Measurements from ENCODE around the gene GALNT18.

Gene GALNT18

GRCh38 chr11:11568651-11569229 is 53.1 kb downstream of the GALNT18 start:
- H3K27ac Mint-ChIP-seq = no peak overlapping the region
- peaks cover 9% of the 10 kb centered on the region for H3K4me1 Mint-ChIP-seq
- ATAC-seq (peak; percentile 60), DNase-seq (no peak)
- H3K27me3 Mint-ChIP-seq = no peaks in the 10 kb centered on the region
- no peaks in the 10 kb centered on the region for H3K9me3 Mint-ChIP-seq
- H3K4me3 Mint-ChIP-seq = no peak overlapping the region

GRCh38 chr11:11567936-11568650 is 53.7 kb downstream of the GALNT18 start:
- Mint-ChIP-seq H3K27me3 (no peaks in the 10 kb centered on the region), H3K4me3 (no peak overlapping the region), H3K4me1 (peaks cover 9% of the 10 kb centered on the region), H3K27ac (no peak overlapping the region), H3K9me3 (no peaks in the 10 kb centered on the region)
- peak; percentile 2 to 27 for DNase-seq
- ATAC-seq = peak; percentile 71

- H3K27ac Mint-ChIP-seq = no peak overlapping the region
- H3K4me3 Mint-ChIP-seq = no peak overlapping the region
- ATAC-seq (no peak), DNase-seq (no peak)
- H3K9me3 Mint-ChIP-seq = no peaks in the 10 kb centered on the region
- H3K27me3 Mint-ChIP-seq = no peaks in the 10 kb centered on the region
- peaks cover 9% of the 10 kb centered on the region for H3K4me1 Mint-ChIP-seq
Measured at GRCh38 chr11:11565636-11566035, 56.2 kb downstream of the GALNT18 start.

GRCh38 chr11:11563200-11563975 is 58.4 kb downstream of the GALNT18 start:
- no peaks in the 10 kb centered on the region for H3K27me3 Mint-ChIP-seq
- H3K4me3 Mint-ChIP-seq = no peak overlapping the region
- ATAC-seq (no peak), DNase-seq (no peak)
- peaks cover 6% of the 10 kb centered on the region for H3K4me1 Mint-ChIP-seq
- H3K27ac Mint-ChIP-seq = no peak overlapping the region
- peaks cover 8 to 10% of the 10 kb centered on the region in 2 donors for H3K9me3 Mint-ChIP-seq

- Mint-ChIP-seq H3K9me3 (peaks cover 8 to 10% of the 10 kb centered on the region in 2 donors), H3K4me3 (no peak overlapping the region), H3K27ac (no peak overlapping the region), H3K27me3 (no peaks in the 10 kb centered on the region), H3K4me1 (no peaks in the 10 kb centered on the region)
- ATAC-seq (no peak), DNase-seq (no peak)
Measured at GRCh38 chr11:11561991-11562390, 59.8 kb downstream of the GALNT18 start.

GRCh38 chr11:11558826-11559225 is 63.0 kb downstream of the GALNT18 start:
- ATAC-seq (no peak), DNase-seq (no peak)
- Mint-ChIP-seq H3K4me3 (no peak overlapping the region), H3K27ac (no peak overlapping the region), H3K27me3 (no peaks in the 10 kb centered on the region), H3K4me1 (no peaks in the 10 kb centered on the region), H3K9me3 (peaks cover 8 to 10% of the 10 kb centered on the region in 2 donors)

GRCh38 chr11:11558396-11558795 is 63.4 kb downstream of the GALNT18 start:
- no peak for ATAC-seq
- H3K4me1 Mint-ChIP-seq = no peaks in the 10 kb centered on the region
- H3K27ac Mint-ChIP-seq = no peak overlapping the region
- DNase-seq = no peak
- peaks cover 8 to 10% of the 10 kb centered on the region in 2 donors for H3K9me3 Mint-ChIP-seq
- no peak overlapping the region for H3K4me3 Mint-ChIP-seq
- H3K27me3 Mint-ChIP-seq = no peaks in the 10 kb centered on the region

GRCh38 chr11:11555208-11555607 is 66.6 kb downstream of the GALNT18 start:
- Mint-ChIP-seq H3K4me1 (no peaks in the 10 kb centered on the region), H3K9me3 (peaks cover 8 to 9% of the 10 kb centered on the region in 2 donors), H3K4me3 (no peak overlapping the region), H3K27ac (no peak overlapping the region), H3K27me3 (no peaks in the 10 kb centered on the region)
- DNase-seq (no peak), ATAC-seq (no peak)

GRCh38 chr11:11553573-11553972 is 68.2 kb downstream of the GALNT18 start:
- no peak for ATAC-seq
- no peak overlapping the region for H3K27ac Mint-ChIP-seq
- no peak overlapping the region for H3K4me3 Mint-ChIP-seq
- DNase-seq = no peak
- H3K27me3 Mint-ChIP-seq = no peaks in the 10 kb centered on the region
- H3K4me1 Mint-ChIP-seq = no peaks in the 10 kb centered on the region
- no peaks in the 10 kb centered on the region for H3K9me3 Mint-ChIP-seq

- Mint-ChIP-seq H3K4me1 (no peaks in the 10 kb centered on the region), H3K27me3 (no peaks in the 10 kb centered on the region), H3K9me3 (no peaks in the 10 kb centered on the region), H3K27ac (no peak overlapping the region), H3K4me3 (no peak overlapping the region)
- DNase-seq (no peak), ATAC-seq (no peak)
Measured at GRCh38 chr11:11552529-11553087, 69.2 kb downstream of the GALNT18 start.

- H3K4me3 Mint-ChIP-seq = no peak overlapping the region
- DNase-seq = no peak
- H3K27ac Mint-ChIP-seq = no peak overlapping the region
- no peaks in the 10 kb centered on the region for H3K4me1 Mint-ChIP-seq
- H3K9me3 Mint-ChIP-seq = no peaks in the 10 kb centered on the region
- H3K27me3 Mint-ChIP-seq = no peaks in the 10 kb centered on the region
- ATAC-seq = no peak
Measured at GRCh38 chr11:11550534-11550933, 71.3 kb downstream of the GALNT18 start.

GRCh38 chr11:11545285-11546275 is 76.2 kb downstream of the GALNT18 start:
- no peak for ATAC-seq
- Mint-ChIP-seq H3K4me3 (no peak overlapping the region), H3K27me3 (no peaks in the 10 kb centered on the region), H3K4me1 (no peaks in the 10 kb centered on the region), H3K9me3 (no peaks in the 10 kb centered on the region), H3K27ac (no peak overlapping the region)
- DNase-seq = no peak

- Mint-ChIP-seq H3K27me3 (no peaks in the 10 kb centered on the region), H3K27ac (no peak overlapping the region), H3K4me3 (no peak overlapping the region), H3K9me3 (no peaks in the 10 kb centered on the region), H3K4me1 (no peaks in the 10 kb centered on the region)
- ATAC-seq = no peak
- no peak for DNase-seq
Measured at GRCh38 chr11:11543656-11544055, 78.1 kb downstream of the GALNT18 start.

- no peaks in the 10 kb centered on the region for H3K27me3 Mint-ChIP-seq
- DNase-seq (no peak), ATAC-seq (no peak)
- no peaks in the 10 kb centered on the region for H3K4me1 Mint-ChIP-seq
- H3K27ac Mint-ChIP-seq = no peak overlapping the region
- no peaks in the 10 kb centered on the region for H3K9me3 Mint-ChIP-seq
- no peak overlapping the region for H3K4me3 Mint-ChIP-seq
Measured at GRCh38 chr11:11540157-11540556, 81.6 kb downstream of the GALNT18 start.
